Stimulated activated memory B cell treated with anti-CD40 and anti-IgM and Interleukin-4, amounts not matched to agents 10 μg/mL and 1 μg/mL and 100 μg/mL, for 72 hours (primary cell): ENCODE results near the gene NDUFV2.
"Not testable (repeated sequence)": the region's sequence is repeated elsewhere in the genome, so short reads cannot be mapped to it uniquely, and the experiment has no call there.

ENCODE experiments used
- ATAC-seq: fragments of 150-1000 bp; cut with Tn5 transposase; 2 replicates; pipeline ENCODE4 v1.10.0; 2021
- H3K27ac Mint-ChIP-seq: one replicate; pipeline ENCODE4 v1.8.0; 2022; ENCODE audit warnings: mild to moderate bottlenecking, mixed read lengths
- H3K27me3 Mint-ChIP-seq: one replicate; pipeline ENCODE4 v1.8.0; 2022; ENCODE audit warnings: mixed read lengths
- H3K36me3 Mint-ChIP-seq: one replicate; pipeline ENCODE4 v1.8.0; 2022; ENCODE audit warnings: mixed read lengths
- H3K4me1 Mint-ChIP-seq: one replicate; pipeline ENCODE4 v1.8.0; 2022; ENCODE audit warnings: mixed read lengths
- H3K4me3 Mint-ChIP-seq: one replicate; pipeline ENCODE4 v1.8.0; 2022; ENCODE audit warnings: mild to moderate bottlenecking, moderate library complexity, mixed read lengths
- H3K9me3 Mint-ChIP-seq: one replicate; pipeline ENCODE4 v1.8.0; 2022; ENCODE audit warnings: mixed read lengths

Gene NDUFV2

GRCh38 chr18:9147440-9148202 is 45.1 kb downstream of the NDUFV2 start:
- ATAC-seq: peak; percentile 65
- no peaks in the 10 kb centered on the region for H3K9me3 Mint-ChIP-seq
- peaks cover 7% of the 10 kb centered on the region for H3K36me3 Mint-ChIP-seq
- H3K4me3 Mint-ChIP-seq: peak overlapping the region; percentile 50
- peak overlapping the region; percentile 85 for H3K27ac Mint-ChIP-seq
- H3K4me1 Mint-ChIP-seq: peaks cover 64% of the 10 kb centered on the region
- no peaks in the 10 kb centered on the region for H3K27me3 Mint-ChIP-seq

- ATAC-seq: no peak
- H3K27ac Mint-ChIP-seq: peak overlapping the region; percentile 85
These were observed 45.7 kb downstream of the NDUFV2 start for GRCh38 chr18:9148203-9148552.

GRCh38 chr18:9150121-9150520 is 47.6 kb downstream of the NDUFV2 start:
- H3K9me3 Mint-ChIP-seq: no peaks in the 10 kb centered on the region
- no peaks in the 10 kb centered on the region for H3K27me3 Mint-ChIP-seq
- ATAC-seq: peak; percentile 64
- H3K36me3 Mint-ChIP-seq: peaks cover 12% of the 10 kb centered on the region
- peak overlapping the region; percentile 6 for H3K27ac Mint-ChIP-seq
- peak overlapping the region; percentile 5 for H3K4me3 Mint-ChIP-seq
- peaks cover 75% of the 10 kb centered on the region for H3K4me1 Mint-ChIP-seq

More at GRCh38 chr18:9148203-9148552, 45.7 kb downstream of the NDUFV2 start:
- peaks cover 68% of the 10 kb centered on the region for H3K4me1 Mint-ChIP-seq
- no peak overlapping the region for H3K4me3 Mint-ChIP-seq
- no peaks in the 10 kb centered on the region for H3K27me3 Mint-ChIP-seq
- no peaks in the 10 kb centered on the region for H3K9me3 Mint-ChIP-seq
- peaks cover 7% of the 10 kb centered on the region for H3K36me3 Mint-ChIP-seq

- H3K4me3 Mint-ChIP-seq: no peak overlapping the region
- H3K9me3 Mint-ChIP-seq: no peaks in the 10 kb centered on the region
- no peak overlapping the region for H3K27ac Mint-ChIP-seq
- H3K4me1 Mint-ChIP-seq: peaks cover 72% of the 10 kb centered on the region
- H3K27me3 Mint-ChIP-seq: no peaks in the 10 kb centered on the region
- peaks cover 20% of the 10 kb centered on the region for H3K36me3 Mint-ChIP-seq
- ATAC-seq: no peak
These were observed 50.8 kb downstream of the NDUFV2 start for GRCh38 chr18:9153256-9153655.

GRCh38 chr18:9156604-9157249 is 54.2 kb downstream of the NDUFV2 start:
- H3K4me1 Mint-ChIP-seq: peaks cover 64% of the 10 kb centered on the region
- H3K27me3 Mint-ChIP-seq: no peaks in the 10 kb centered on the region

GRCh38 chr18:9157806-9158205 is 55.3 kb downstream of the NDUFV2 start:
- H3K27ac Mint-ChIP-seq: no peak overlapping the region
- H3K36me3 Mint-ChIP-seq: peaks cover 43% of the 10 kb centered on the region
- H3K4me1 Mint-ChIP-seq: peaks cover 61% of the 10 kb centered on the region
- no peak for ATAC-seq
- no peaks in the 10 kb centered on the region for H3K27me3 Mint-ChIP-seq
- H3K4me3 Mint-ChIP-seq: no peak overlapping the region
- no peaks in the 10 kb centered on the region for H3K9me3 Mint-ChIP-seq

More at GRCh38 chr18:9156604-9157249, 54.2 kb downstream of the NDUFV2 start:
- no peak overlapping the region for H3K27ac Mint-ChIP-seq
- H3K4me3 Mint-ChIP-seq: no peak overlapping the region
- no peaks in the 10 kb centered on the region for H3K9me3 Mint-ChIP-seq
- ATAC-seq: no peak
- H3K36me3 Mint-ChIP-seq: peaks cover 34% of the 10 kb centered on the region

- peaks cover 52% of the 10 kb centered on the region for H3K36me3 Mint-ChIP-seq
These were observed 57.5 kb downstream of the NDUFV2 start for GRCh38 chr18:9160014-9160413.

GRCh38 chr18:9162663-9163062 is 60.2 kb downstream of the NDUFV2 start:
- H3K4me3 Mint-ChIP-seq, ATAC-seq, H3K27ac Mint-ChIP-seq, H3K27me3 Mint-ChIP-seq: not testable (repeated sequence)
- Mint-ChIP-seq H3K9me3 (peaks cover 11% of the 10 kb centered on the region), H3K4me1 (peaks cover 39% of the 10 kb centered on the region), H3K36me3 (peaks cover 53% of the 10 kb centered on the region)

More at GRCh38 chr18:9160014-9160413, 57.5 kb downstream of the NDUFV2 start:
- peaks cover 53% of the 10 kb centered on the region for H3K4me1 Mint-ChIP-seq
- H3K4me3 Mint-ChIP-seq: no peak overlapping the region
- H3K27me3 Mint-ChIP-seq: no peaks in the 10 kb centered on the region
- no peak for ATAC-seq
- H3K9me3 Mint-ChIP-seq: peaks cover 9% of the 10 kb centered on the region
- no peak overlapping the region for H3K27ac Mint-ChIP-seq

- H3K27me3 Mint-ChIP-seq, H3K4me3 Mint-ChIP-seq, ATAC-seq, H3K27ac Mint-ChIP-seq: not testable (repeated sequence)
- H3K4me1 Mint-ChIP-seq: peaks cover 41% of the 10 kb centered on the region
- H3K9me3 Mint-ChIP-seq: peaks cover 11% of the 10 kb centered on the region
- peaks cover 58% of the 10 kb centered on the region for H3K36me3 Mint-ChIP-seq
These were observed 61.6 kb downstream of the NDUFV2 start for GRCh38 chr18:9164149-9164548.

- H3K27ac Mint-ChIP-seq, H3K27me3 Mint-ChIP-seq, H3K4me3 Mint-ChIP-seq, ATAC-seq: not testable (repeated sequence)
- H3K36me3 Mint-ChIP-seq: peaks cover 68% of the 10 kb centered on the region
- peaks cover 11% of the 10 kb centered on the region for H3K9me3 Mint-ChIP-seq
- peaks cover 50% of the 10 kb centered on the region for H3K4me1 Mint-ChIP-seq
These were observed 63.4 kb downstream of the NDUFV2 start for GRCh38 chr18:9165883-9166282.

GRCh38 chr18:9169515-9169914 is 67.0 kb downstream of the NDUFV2 start:
- H3K27ac Mint-ChIP-seq, H3K9me3 Mint-ChIP-seq, H3K27me3 Mint-ChIP-seq, ATAC-seq, H3K4me3 Mint-ChIP-seq: not testable (repeated sequence)
- Mint-ChIP-seq H3K36me3 (peaks cover 49% of the 10 kb centered on the region), H3K4me1 (peaks cover 70% of the 10 kb centered on the region)

- not testable (repeated sequence) for H3K27me3 Mint-ChIP-seq, H3K9me3 Mint-ChIP-seq, ATAC-seq, H3K4me3 Mint-ChIP-seq, H3K27ac Mint-ChIP-seq
- Mint-ChIP-seq H3K4me1 (peaks cover 80% of the 10 kb centered on the region), H3K36me3 (peaks cover 50% of the 10 kb centered on the region)
These were observed 69.4 kb downstream of the NDUFV2 start for GRCh38 chr18:9171919-9172318.

GRCh38 chr18:9172506-9173127 is 70.1 kb downstream of the NDUFV2 start:
- no peak for ATAC-seq
- peaks cover 78% of the 10 kb centered on the region for H3K4me1 Mint-ChIP-seq
- no peaks in the 10 kb centered on the region for H3K27me3 Mint-ChIP-seq
- peaks cover 49% of the 10 kb centered on the region for H3K36me3 Mint-ChIP-seq
- H3K9me3 Mint-ChIP-seq: peaks cover 6% of the 10 kb centered on the region
- H3K4me3 Mint-ChIP-seq: no peak overlapping the region
- peak overlapping the region; percentile 32 for H3K27ac Mint-ChIP-seq

- no peaks in the 10 kb centered on the region for H3K27me3 Mint-ChIP-seq
- peak; percentile 72 for ATAC-seq
- H3K4me3 Mint-ChIP-seq: no peak overlapping the region
- H3K27ac Mint-ChIP-seq: peak overlapping the region; percentile 32
- peaks cover 75% of the 10 kb centered on the region for H3K4me1 Mint-ChIP-seq
- H3K9me3 Mint-ChIP-seq: peaks cover 6% of the 10 kb centered on the region
- H3K36me3 Mint-ChIP-seq: peaks cover 48% of the 10 kb centered on the region
These were observed 71.3 kb downstream of the NDUFV2 start for GRCh38 chr18:9173770-9174233.

GRCh38 chr18:9174302-9174701 is 71.8 kb downstream of the NDUFV2 start:
- Mint-ChIP-seq H3K9me3 (peaks cover 6% of the 10 kb centered on the region), H3K27me3 (no peaks in the 10 kb centered on the region), H3K4me3 (no peak overlapping the region), H3K27ac (no peak overlapping the region), H3K36me3 (peaks cover 43% of the 10 kb centered on the region), H3K4me1 (peaks cover 74% of the 10 kb centered on the region)
- no peak for ATAC-seq
